H1 (cell line): ENCODE results near the gene ODAPH. TPM values are rescaled to one million over a fixed set of nuclear protein-coding genes. Genes with fewer than 3 reads are reported as not detected.

Source experiments
- CTBP2 ChIP-seq: IDR thresholded peaks from 2 replicates; pipeline ENCODE4 v1.7.0; 2011; ENCODE audit warnings: borderline replicate concordance, mild to moderate bottlenecking, moderate library complexity, mixed read lengths, low read length; ENCODE audit not compliant: insufficient read depth, insufficient read length
- polyA plus RNA-seq, 7 experiments: library from polyadenylated mRNA; depleted of rRNA in 3 of 7; stranded (reverse) in 5 of 7; unstranded in 2 of 7; fragments of >200 nt in 5 of 7; fragments of 200-250 nt in 2 of 7; gene quantifications; 1 replicate in 5 of 7; 2 replicates in 1 of 7; 4 replicates in 1 of 7; pipeline versions ENCODE4 v1.2.1 to v1.2.3, GENCODE V29; 2011 to 2013; ENCODE audit warnings: missing spikeins in 2 of 7, mixed read lengths in 2 of 7
- total RNA-seq: library from RNA; stranded (reverse); fragmentation: NEBNext Ultra II Directional; extraction: Animal tissue kit (Norgen Biotek cat#: 25700); gene quantifications from 2 replicates; pipeline ENCODE4 v1.2.1, GENCODE V29; 2021

The ODAPH gene
- total and polyA plus RNA-seq, 2 of the 8 experiments (the other 6 are each of a cell fraction or from before 2014, with no cell fraction given): not detected

DNA sequence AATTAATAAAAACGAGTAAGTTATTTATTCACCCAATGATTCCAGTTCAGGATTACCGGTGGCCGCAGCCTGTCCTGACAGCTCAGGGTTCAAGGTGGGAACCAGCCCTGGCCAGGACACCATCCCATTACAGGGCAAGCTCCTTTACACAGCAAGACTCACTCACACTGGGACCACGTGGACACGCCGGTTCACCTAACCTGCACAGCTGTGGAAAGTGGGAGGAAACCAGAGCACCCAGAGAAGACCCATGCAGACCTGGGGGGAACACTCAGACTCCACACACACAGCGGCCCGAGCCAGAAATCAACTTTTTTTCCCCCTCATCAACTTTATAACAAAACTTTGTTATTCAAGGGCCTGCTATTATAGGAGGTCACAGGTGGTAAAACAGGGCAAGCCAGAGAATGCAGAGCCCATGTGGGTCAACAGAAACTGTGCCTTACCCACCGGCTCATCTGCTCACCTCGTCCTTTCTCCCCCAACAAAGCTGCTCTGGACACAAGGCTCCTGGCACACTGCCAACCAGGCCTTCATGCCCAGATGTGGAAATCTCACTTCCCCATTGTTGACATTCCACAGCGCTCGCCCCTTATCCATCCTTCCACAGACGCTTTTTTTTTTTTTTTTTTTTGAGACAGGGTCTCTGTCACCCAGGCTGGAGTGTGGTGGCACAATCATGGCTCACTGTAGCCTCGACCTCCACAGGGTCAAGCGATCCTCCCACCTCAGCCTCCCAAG lies 8.0 kb upstream of the ODAPH start (continued):
- no peak for TF ChIP-seq CTBP2
